Measurements from ENCODE around the gene NCAM2. TPM values are rescaled to one million over a fixed set of nuclear protein-coding genes. Genes with fewer than 3 reads are reported as not detected.

NCAM2 gene
- total and polyA plus RNA-seq, 2 donors (not counting 1 experiment from before 2014, with no cell fraction given) = 0.13 TPM; not detected in 1

GRCh38 chr21:21010698-21011097, 12.5 kb downstream of the NCAM2 start:
- Histone ChIP-seq H2AFZ (ENCODE audit: insufficient read depth, low read depth, low read length, poor library complexity, severe bottlenecking) (no peak overlapping the region), H3K27ac (ENCODE audit: low read length in 2 of 2) (no peak overlapping the region), H3K36me3 (replicated peaks in 1 of 2; ENCODE audit: control extremely low read depth in 1 of 2, control insufficient read depth in 1 of 2, extremely low read depth in 1 of 2, insufficient read depth in 2 of 2, low read length in 1 of 2) (no peaks in the 10 kb centered on the region), H3K27me3 (replicated peaks in 1 of 4; ENCODE audit: control extremely low read depth in 1 of 4, control insufficient read depth in 3 of 4, insufficient read depth in 4 of 4, low read length in 3 of 4) (no peaks in the 10 kb centered on the region), H3K4me3 (ENCODE audit: control extremely low read depth in 1 of 5, extremely low read depth in 1 of 5, insufficient read depth in 1 of 5, low read depth in 2 of 5, low read length in 4 of 5) (no peak overlapping the region), H4K20me1 (ENCODE audit: control insufficient read depth, insufficient read depth, low read length, poor library complexity, severe bottlenecking) (no peaks in the 10 kb centered on the region), H3K9me3 (ENCODE audit: control extremely low read depth in 1 of 3, control insufficient read depth in 2 of 3, insufficient read depth in 1 of 3, low read length in 2 of 3) (no peaks in the 10 kb centered on the region), H3K4me1 (ENCODE audit: control insufficient read depth in 2 of 2, insufficient read depth in 2 of 2, low read length in 2 of 2) (no peaks in the 10 kb centered on the region), H3K9ac (ENCODE audit: low read length) (no peak overlapping the region), H3K4me2 (replicated peaks; ENCODE audit: low read depth, low read length, poor library complexity, severe bottlenecking) (no peak overlapping the region), H3K79me2 (ENCODE audit: control insufficient read depth, insufficient read depth, low read length) (no peaks in the 10 kb centered on the region)
- Mint-ChIP-seq H3K27ac (no peak overlapping the region), H3K4me1 (no peaks in the 10 kb centered on the region), H3K9me3 (ENCODE audit: insufficient read depth) (peaks cover 2% of the 10 kb centered on the region), H3K4me3 (no peak overlapping the region), H3K27me3 (no peaks in the 10 kb centered on the region)
- ChIA-PET CTCF (no interaction called here), POLR2A (no interaction called here)
- no CpG with 5 or more reads among the region's 3 CpGs for WGBS (ENCODE audit: insufficient coverage)
- intact Hi-C loops (cut with micrococcal nuclease) = no loop called here
- no peak for DNase-seq
- TF ChIP-seq CTCF (IDR thresholded peaks at IDR 0.05) = no peak
- no peak for TF ChIP-seq EZH2 (IDR thresholded peaks at IDR 0.05; ENCODE audit: borderline replicate concordance, insufficient read depth, low read depth, low read length, poor library complexity, severe bottlenecking)
- ATAC-seq (ENCODE audit: low read depth) = no peak

GRCh38 chr21:21018821-21019220, 20.6 kb downstream of the NCAM2 start:
- Mint-ChIP-seq H3K27ac (no peak overlapping the region), H3K4me1 (no peaks in the 10 kb centered on the region), H3K9me3 (ENCODE audit: insufficient read depth) (peaks cover 8% of the 10 kb centered on the region), H3K27me3 (no peaks in the 10 kb centered on the region), H3K4me3 (no peak overlapping the region)
- Histone ChIP-seq H3K9ac (ENCODE audit: low read length) (no peak overlapping the region), H3K27ac (ENCODE audit: low read length in 2 of 2) (no peak overlapping the region), H3K4me2 (replicated peaks; ENCODE audit: low read depth, low read length, poor library complexity, severe bottlenecking) (no peak overlapping the region), H3K4me3 (ENCODE audit: control extremely low read depth in 1 of 5, extremely low read depth in 1 of 5, insufficient read depth in 1 of 5, low read depth in 2 of 5, low read length in 4 of 5) (no peak overlapping the region), H3K36me3 (replicated peaks in 1 of 2; ENCODE audit: control extremely low read depth in 1 of 2, control insufficient read depth in 1 of 2, extremely low read depth in 1 of 2, insufficient read depth in 2 of 2, low read length in 1 of 2) (no peaks in the 10 kb centered on the region), H4K20me1 (ENCODE audit: control insufficient read depth, insufficient read depth, low read length, poor library complexity, severe bottlenecking) (no peaks in the 10 kb centered on the region), H3K79me2 (ENCODE audit: control insufficient read depth, insufficient read depth, low read length) (no peaks in the 10 kb centered on the region), H3K9me3 (ENCODE audit: control extremely low read depth in 1 of 3, control insufficient read depth in 2 of 3, insufficient read depth in 1 of 3, low read length in 2 of 3) (no peaks in the 10 kb centered on the region), H2AFZ (ENCODE audit: insufficient read depth, low read depth, low read length, poor library complexity, severe bottlenecking) (no peak overlapping the region), H3K27me3 (replicated peaks in 1 of 4; ENCODE audit: control extremely low read depth in 1 of 4, control insufficient read depth in 3 of 4, insufficient read depth in 4 of 4, low read length in 3 of 4) (no peaks in the 10 kb centered on the region), H3K4me1 (ENCODE audit: control insufficient read depth in 2 of 2, insufficient read depth in 2 of 2, low read length in 2 of 2) (no peaks in the 10 kb centered on the region)
- ChIA-PET POLR2A (no interaction called here), CTCF (interaction anchor here (0.6 kb wide), 1 partner anchor 39 kb away, joined by 3 read pairs; no protein-coding TSS in a partner anchor)
- TF ChIP-seq CTCF (IDR thresholded peaks at IDR 0.05) = no peak
- no peak for TF ChIP-seq EZH2 (IDR thresholded peaks at IDR 0.05; ENCODE audit: borderline replicate concordance, insufficient read depth, low read depth, low read length, poor library complexity, severe bottlenecking)
- ATAC-seq (ENCODE audit: low read depth) (no peak), DNase-seq (no peak)
- WGBS (ENCODE audit: insufficient coverage) = no CpG with 5 or more reads among the region's 1 CpG
- intact Hi-C loops (cut with micrococcal nuclease) = no loop called here
